Activated CD4-positive, alpha-beta T cell treated with anti-CD3 and anti-CD28 coated beads for 24 hours (primary cell): Measurements from ENCODE around the gene EEF2.

Experiments
- DNase-seq, 2 donors: peaks; one replicate each; pipeline ENCODE4 v3.0.0-alpha.2; 2020; ENCODE audit warnings: low read depth in 2 of 2

Gene EEF2

DNA sequence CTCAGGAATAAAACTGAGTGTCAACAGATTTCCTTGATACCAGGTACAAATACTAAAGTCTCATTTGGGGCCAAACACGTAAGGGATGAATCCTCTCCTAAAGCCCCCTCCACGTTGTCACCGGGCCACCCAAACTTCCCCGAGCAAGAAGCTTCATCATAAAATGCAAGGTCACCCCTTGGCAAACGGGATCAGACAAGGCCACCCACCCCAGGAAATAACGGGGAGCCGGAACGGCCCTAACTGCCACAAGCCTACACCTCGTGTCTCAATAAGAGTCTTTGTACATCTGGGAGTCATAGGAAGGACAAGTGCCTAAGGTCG is 717 bp downstream of the EEF2 start:
- no peak for DNase-seq

DNA sequence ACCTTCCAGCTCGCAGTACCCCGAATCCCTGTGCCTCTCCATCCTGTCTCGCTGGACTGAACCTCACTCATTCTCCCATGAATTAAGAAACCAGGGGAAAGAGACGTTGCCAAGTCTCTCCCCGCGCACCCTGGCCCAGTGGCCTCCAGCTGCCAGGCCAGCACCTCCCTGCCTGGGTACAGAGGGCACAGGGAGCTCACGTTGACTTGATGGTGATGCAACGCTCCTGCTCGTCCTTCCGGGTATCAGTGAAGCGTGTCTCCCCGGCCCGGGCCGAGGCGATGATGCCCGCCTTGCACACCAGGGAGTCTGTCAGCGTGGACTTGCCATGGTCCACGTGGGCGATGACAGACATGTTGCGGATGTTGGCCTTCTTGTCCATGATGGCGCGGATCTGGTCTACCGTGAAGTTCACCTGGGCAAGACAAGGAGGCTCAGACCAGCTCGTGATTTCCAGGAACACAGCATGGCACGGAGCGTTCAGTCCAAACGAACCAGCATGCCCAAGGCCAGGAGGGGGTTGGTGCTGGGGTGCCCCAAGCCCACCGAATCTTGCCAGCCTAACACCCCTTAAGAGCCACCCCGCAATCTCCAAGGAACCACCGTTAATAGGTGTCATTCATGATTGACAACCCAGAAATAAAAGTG is 1.2 kb downstream of the EEF2 start:
- no peak for DNase-seq

DNA sequence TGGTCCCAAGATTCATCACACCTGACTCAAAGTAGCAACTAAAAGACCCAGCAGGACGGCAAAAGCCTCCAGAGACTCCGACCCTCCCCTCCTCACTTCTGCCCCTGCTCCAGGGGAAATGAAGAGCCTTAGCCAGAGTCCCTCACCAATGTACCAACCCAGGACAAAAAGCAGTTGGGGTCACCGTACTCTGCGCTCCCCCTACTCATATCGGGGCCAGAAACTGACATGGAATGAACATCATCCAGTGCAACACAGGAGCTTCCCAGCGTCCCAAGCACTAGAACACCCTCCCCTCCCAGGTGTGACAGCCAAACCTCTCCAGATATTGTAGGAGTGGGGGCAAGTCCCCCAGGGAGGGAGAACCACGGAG is 1.7 kb downstream of the EEF2 start:
- no peak for DNase-seq

DNA sequence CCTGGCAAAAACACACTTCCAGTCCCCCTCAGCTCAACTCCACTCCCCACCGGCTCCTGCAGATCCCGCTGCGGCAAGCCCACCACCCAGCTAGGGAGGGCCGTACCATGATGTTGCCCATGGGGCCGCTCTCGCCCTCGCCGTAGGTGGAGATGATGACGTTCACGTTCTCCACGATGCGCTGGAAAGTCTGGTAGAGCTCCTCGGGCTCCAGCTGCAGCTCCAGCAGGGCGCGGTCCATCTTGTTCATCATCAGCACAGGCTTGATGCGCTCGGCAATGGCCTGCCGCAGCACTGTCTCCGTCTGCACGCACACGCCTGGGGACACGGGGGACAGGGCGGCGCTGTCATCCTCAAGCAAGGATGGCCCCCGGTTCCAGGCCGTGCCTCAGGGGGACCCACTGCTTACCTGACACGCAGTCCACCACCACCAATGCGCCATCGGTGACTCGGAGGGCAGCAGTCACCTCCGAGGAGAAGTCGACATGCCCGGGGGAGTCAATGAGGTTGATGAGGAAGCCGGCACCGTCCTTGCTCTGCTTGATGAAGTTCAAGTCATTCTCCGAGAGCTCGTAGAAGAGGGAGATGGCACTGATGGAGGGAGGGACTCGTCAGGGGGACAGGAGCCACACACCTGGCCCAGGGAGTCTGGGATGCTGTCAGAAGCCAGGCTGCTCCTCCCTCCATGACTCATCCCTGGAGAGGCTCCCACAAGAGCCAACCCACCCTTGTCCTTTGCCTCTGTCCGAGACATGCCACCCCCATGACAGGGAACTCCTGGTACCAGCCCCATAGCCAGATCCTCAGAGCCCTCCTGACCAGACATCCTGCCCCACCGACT is 2.3 kb downstream of the EEF2 start:
- no peak for DNase-seq

DNA sequence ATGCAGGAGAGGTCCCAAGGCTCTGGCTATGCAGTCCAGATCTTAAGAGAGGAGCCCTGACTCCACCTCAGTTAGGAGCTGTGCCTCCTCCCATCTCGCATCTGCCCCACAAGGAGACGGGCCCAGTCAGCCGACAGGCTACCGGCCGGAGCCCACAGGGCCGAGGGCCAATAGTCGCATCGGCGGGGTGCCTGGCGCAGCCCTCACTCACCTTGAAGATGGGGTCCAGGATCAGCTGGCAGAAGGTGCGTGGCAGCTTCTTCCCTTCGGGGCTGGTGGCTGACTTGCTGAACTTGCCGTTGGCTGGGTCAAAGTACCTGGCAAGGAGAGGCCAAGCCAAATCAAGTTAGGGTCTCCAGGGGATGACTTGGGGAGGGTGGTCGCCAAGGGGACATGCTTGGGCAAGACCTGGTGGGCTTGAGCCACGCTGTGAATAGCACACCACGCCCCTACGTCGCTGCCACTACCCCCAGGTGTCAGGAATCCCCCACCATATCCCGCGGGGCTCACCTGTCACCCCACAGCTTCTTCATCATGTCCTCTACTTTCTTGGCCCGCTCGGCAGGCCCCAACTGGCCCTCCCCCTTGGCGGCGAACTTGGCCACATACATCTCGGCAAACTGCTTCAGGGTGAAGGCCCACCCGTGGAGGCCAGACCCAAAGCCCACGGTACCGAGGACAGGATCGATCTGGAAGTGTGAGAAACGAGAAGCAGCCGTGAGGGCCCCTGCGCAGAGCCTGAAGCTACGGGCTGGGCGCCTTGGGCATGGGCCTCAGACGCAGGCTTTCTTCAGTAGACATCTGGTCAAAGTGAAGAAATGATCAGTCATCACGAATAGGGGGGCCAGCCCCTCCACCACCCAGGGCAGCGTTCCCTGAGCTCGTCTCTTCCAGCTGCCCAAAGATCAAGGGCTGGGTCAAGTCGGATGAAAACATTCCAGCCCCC is 3.3 kb downstream of the EEF2 start:
- no peak for DNase-seq

DNA sequence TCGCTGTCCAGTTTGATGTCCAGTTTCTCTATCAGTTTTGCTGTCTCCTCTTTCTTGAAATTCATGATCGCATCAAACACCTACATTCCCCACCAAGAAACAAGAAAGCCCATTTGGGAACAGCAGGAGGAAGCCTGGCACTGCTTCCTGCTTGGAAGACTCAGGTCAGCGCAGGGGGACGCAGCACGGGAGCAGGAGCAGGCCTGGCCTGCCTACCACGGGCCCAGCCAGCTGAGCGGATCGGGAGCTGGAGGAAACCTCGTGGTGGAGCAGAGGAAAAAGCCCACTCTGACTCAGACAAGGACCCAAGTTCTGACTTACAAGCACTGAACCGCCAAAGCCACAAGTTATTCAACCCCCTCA is 3.9 kb downstream of the EEF2 start:
- DNase-seq: no peak

DNA sequence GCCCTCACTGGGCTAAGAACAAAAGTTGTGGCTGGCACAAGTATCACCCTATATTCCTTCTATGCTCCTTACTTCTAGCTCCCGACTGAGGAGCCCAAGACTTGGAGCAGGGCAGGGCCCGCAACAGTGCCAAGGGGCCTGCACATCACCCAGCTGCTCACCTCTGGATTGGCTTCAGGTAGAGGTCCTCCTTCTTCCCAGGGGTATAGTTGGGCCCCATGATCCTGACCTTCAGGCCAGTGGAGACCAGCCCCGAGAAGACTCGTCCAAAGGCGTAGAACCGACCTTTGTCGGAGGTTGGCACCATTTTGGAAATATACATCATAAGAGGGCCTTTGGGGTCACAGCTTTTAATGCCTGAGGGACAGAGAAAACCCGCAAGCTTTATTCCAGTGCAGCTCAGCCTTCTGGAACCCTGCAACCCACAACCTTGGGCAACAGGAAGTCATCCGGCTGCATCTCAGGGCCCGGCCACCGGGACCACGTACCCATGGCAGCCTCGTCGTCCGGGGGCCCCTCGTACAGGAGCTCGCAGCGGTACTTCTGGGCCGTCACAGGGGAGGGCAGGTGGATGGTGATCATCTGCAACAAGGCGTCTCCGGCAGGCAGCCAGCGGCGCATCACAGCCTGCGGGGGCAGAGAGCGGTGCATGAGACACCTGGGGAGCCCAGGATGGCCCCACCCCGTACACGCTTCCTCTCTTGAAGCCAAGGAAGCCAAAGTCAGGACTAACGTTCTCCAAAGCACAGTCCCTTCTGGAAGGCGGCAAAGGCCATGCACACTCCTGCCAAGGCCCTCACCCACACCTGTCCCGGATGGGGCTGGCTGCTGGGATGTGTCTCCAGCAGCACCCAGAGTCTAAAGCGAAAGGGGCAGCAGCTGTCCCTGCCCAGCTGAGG is 4.7 kb downstream of the EEF2 start:
- DNase-seq: no peak

DNA sequence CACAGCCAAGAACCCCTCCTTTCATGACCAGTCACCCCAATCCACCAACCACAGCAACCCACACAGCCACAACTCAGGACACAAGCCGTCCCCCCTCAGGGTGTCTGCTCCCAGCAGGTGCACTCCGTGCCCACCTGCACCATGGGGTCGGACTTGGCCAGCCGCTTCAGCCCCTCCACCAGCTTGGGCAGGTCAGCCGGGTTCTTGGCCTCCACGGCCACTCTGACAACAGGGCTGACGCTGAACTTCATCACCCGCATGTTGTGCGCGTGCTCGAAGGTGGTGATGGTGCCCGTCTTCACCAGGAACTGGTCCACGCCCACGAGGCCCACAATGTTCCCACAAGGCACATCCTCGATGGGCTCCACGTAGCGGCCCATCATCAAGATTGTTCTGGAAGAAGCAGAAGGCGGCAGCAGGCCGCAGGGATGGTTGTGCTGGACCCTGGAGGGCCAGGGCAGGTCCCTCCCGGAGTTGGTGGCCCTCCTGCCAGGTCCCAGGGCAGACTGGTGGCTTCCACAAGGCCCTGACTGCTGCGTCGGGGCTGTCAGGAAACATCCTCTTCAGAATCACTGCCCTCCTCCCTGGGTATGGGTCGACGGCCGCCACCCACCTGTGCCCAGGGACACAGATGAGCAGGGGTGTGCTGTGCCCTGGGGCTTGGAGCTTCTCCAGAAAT is 5.5 kb downstream of the EEF2 start:
- DNase-seq: no peak

DNA sequence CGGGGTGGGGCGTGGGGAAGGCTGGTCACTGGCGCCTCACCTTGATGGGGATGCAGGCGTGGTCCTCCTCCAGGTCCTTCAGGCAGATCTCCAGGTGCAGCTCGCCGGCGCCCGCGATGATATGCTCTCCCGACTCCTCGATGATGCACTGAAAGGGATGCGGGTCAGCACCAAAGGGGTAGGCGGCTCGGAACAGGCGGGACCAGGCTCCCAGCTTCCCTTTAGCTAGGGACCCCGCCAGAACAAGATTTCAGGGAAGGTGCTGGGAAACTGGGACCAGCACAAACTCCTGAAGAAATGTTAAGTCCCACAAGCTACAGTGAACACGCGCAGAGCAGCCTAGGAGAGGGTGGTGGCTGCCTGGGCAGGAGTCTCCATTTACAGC is 6.0 kb downstream of the EEF2 start:
- no peak for DNase-seq

DNA sequence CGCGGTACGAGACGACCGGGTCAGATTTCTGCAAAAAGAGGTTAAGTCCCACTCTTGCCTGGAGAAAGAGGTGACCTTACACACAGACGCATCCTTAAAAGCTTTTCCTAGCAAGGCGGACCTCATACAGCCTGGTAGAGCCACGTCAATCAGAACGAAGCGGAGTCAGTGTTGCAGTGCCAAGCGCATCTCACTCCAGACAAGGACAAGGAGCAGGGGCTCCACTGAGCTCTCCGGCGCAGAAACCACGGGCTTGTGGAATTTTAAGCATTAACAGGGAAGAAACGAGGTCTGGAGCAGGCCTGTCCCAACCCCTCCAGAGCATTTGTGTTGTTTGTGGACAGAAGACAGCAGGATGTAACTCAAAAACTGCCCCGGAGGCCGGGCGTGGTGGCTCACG is 7.1 kb downstream of the EEF2 start:
- DNase-seq: no peak

DNA sequence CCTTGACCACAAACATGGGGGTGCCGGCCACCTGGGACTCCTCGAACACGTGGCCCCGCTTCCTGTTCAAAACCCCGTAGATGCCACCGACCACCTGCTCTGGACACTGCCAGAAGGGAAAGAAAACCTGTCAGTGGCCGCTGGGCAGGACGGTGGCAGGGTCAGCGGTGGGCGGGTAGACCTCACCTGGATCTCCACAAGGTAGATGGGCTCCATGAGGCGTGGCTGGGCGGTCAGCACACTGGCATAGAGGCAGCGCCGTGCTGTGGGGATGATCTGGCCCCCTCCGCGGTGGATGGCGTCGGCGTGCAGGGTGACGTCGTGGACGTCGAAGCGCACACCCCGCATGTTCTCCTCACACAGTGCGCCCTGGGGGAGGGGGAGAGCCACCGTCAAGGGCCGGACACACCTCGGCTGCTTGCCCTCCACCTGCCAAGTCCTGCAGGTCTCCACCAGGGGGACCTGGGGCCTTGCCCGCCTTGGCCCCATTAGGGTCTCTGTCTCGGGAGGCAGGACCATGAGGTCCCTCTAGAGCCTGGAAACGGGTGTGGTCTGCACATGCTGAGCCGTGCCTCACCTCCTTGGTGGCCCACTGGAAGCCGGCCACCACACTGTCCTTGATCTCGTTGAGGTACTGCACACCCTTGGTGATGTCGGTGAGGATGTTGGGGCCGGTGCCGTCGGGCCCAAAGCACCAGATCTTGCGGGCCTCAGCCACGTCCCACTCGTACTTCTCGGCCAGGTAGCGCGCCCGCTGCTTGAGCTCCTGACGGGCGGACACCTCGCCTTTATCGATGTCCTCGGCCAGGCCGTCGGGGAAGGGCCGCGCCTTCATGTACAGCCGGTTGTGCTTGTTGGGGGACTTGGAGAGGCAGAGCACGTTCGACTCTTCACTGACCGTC is 7.8 kb downstream of the EEF2 start:
- DNase-seq: no peak

DNA sequence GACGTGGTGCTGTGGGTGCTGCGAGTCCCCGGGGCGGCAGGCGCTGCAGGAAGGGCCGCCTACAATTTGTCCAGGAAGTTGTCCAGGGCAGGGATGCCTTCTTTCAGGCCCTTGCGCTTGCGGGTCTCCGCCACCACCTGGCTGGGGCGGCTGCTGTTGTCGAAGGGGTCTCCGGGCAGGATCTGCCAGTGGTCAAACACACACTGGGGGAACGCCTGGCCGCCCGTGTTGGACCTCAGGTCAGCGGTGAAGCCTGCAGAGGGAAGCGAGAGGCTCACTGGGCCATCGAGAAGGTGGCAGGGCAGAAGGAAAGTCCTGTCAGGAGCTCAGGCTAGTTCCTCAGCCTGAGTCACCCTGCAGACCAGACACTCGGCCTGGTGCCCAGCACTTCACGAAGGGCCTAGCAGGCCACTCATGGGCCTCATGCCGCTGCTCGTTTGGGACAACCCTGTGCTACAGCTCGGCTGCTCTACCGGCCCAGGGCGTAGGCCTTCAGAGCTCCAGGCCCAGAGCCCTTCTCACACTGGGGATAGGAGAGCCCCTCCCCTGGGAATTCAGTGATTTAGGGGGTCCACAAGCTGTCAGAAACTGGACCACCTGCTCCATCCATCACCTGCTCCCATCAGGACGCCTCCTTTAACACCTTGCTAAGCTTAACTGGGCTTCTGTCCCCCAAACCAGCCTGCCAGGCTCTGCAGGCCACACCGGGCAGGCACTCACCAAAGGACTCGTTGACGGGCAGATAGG is 8.6 kb downstream of the EEF2 start:
- no peak for DNase-seq

DNA sequence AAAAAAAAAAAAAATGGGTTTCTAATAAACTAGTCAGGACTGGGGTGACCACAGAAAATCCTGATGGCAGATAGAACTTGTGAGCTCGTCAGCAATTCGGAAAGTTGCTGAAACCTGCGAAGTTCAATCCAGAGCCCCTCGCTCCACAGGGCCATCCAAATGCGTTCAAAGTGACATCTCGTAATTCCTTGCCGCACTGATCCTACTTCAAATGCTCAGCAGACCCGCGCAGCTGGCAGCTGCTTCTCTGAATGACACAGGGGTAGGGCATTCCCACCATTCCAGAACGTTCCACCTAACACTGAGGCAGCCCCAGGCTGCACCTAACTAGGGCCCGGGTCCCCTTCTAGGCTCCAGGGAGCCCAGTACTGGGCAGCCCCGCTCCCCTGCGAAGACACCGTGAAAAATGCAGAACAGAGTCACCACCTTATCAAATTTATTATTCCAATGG is 9.6 kb downstream of the EEF2 start:
- DNase-seq: no peak

DNA sequence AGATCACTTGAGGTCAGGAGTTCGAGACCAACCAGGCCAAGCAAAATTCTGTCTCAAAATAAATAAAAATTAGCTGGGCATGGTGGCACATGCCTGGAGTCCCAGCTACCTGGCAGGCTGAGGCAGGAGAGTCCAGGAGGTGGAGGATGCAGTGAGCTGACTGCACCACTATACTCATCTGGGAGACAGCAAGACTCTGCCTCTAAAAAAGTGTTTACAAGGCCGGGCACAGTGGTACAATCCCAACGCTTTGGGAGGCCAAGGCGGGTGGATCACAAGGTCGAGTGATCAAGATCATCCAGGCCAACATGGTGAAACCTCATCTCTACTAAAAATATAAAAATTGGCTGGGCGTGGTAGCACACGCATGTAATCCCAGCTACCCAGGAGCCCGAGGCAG is 10.1 kb downstream of the EEF2 start:
- no peak for DNase-seq

DNA sequence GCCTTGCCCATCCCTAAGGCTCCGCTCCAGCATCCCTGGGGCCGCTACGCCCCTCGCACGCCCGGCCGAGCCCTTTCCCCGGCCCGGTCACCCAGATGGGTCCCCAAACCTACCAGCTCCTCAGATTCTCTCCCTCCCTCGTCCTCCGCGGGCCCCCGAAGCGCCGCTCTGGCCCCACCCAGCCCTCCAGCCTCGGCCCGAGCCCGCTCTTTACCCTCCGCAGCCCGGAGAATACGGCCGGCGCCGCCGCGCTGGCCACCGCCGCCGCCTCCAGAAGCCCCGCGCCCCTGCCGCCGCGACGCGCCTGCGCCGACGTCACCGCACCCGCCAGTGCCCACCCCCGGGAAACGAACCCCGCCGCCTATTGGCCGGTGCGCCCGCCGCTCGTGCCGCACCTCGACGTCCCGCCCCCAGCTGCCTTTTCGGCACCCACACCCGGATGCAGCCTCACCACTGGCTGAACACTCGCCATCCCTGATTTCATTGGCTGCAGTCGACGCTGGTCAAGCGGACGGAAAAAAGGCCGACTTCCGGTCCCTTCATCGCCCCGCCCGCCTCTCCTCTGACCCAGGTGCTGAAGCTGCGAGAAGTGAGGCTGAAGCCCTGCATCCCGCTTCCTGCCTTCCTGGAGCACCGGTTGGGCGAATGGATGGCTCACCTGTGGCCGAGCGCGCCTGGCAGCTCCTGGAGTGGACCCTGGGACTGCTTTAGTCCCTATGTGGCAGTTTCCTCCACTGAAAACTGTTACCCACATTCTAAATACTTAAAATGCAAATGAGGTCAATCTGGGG is 14.3 kb downstream of the EEF2 start, which contains the start of gene DAPK3:
DAPK3 (minus strand) TSS at position 292 of the 791 bp plus-strand sequence. CDS start 1,364 bp downstream, outside the sequence.
- DNase-seq: peak; percentile 90 to 95

DNA sequence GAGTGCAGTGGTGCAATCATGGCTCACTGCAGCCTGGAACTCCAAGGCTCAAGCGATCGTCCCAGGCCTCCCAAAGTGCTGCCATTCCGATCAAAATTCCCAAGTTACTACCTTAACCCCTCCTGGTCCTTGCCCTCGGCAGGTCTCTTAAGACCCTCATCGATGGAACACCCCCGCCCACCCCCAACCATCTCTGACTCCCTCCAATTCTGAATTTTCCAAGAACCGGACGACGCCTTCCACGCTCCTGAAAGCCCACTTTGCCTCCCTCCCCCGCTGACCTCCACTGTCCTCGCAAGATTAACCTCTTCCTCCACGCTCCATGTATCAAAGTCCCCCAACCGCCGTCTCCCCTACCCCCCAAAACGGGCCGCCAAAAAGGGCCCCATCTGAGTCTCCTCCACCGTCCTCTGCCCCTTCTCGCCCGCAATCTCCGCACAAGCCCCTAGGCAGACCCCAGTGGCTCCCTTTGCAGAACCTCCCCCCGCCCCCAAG is 14.9 kb downstream of the EEF2 start:
- DNase-seq: no peak

DNA sequence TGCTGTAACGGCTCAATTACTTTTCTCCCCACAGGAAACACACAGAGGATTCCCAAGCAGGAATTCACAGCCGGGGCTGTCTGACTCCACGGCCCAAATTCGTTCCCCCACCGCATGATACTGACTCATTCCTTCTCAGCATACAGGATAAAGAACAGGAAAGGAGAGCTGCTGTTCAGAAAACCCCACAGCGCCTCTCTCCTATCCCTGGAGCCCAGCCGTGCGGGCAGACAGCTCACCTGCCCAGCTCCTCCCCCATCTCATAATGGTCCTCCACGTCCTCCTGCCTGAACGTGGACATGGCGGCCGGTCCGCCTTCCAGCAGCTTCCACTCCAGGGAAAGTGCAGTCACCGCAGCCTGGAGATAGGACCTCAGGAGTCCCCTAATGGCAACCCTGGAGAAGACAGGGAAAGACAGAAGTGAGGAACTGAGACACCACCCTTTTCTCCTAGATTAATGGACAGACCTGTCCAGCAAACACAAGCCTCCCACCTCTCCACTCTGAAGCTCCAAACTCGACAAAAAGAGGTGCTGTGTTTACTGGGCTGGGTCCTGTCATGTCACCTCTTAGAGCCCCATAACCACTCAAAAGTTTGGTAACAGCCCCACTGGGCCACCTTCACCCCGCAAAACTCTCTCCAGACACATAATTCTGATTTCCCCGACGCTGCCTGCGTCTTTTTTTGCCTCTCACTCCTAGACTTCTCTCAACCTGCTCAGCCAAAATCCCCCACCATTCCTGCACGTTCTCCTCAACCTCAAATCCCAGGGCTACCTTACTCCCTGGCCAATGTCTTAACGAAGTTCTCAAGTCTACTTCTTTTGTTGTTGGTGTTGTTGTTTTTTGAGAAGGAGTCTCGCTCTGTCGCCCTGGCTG is 15.6 kb downstream of the EEF2 start:
- no peak for DNase-seq
